HG03565 (cell line): Measurements from ENCODE around the gene UBE2F.

ENCODE experiments used
- ATAC-seq: cut with Tn5 transposase; IDR thresholded peaks from one replicate; pipeline ENCODE4 v1.9.1; 2021; ENCODE audit warnings: mild to moderate bottlenecking, moderate library complexity; ENCODE audit not compliant: unreplicated experiment

UBE2F gene, protein sequence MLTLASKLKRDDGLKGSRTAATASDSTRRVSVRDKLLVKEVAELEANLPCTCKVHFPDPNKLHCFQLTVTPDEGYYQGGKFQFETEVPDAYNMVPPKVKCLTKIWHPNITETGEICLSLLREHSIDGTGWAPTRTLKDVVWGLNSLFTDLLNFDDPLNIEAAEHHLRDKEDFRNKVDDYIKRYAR

DNA sequence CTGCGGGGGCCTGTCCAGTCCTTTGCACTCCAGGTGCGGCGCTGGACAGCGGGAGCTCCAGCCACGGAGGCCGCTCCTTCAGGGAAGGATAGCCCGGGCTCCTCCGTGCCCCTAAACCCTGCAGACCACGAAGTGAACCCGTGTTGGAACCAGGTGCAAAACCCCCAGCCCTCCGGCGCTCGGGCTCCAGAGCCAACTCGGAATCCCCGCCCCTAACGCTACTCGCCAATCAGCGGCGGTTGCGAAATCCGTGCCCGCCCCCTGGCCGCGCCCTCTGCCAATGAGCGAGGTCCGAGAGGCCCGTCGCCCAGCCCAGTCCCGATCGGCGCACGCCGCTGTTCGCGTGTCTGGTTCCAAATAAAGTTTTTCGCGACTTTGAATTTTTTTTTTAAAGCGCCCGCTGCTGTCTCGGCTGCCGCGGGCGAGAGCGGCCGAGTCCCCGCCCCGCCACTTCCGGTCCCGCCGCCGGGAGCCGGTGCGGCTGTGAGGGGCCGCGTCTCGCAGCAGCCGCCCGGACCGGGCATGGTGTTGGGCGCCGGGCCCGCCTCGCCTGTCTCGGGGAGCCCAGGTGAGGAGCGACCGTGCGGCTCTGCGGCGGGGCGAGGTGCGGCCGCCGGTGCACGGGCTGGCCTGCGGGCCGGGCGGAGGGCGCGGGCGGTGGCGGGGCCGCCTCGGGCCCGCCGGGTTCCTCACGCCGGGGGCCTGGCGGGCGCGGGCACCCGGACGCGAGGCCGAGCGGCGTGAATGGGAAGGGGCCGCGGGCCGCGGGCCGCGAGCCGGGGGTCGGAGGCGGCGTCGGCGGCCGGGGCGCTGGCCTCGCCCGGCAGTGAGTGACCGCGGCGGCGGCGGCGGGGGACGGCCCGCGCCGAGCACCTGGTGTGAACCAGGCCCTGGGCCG is at the start of gene UBE2F:
Gene UBE2F, plus strand, starts transcription at position 450 of the 898 bp plus-strand sequence. CDS start 6,094 bp downstream, outside the sequence.
- ATAC-seq, result peak; percentile 92

DNA sequence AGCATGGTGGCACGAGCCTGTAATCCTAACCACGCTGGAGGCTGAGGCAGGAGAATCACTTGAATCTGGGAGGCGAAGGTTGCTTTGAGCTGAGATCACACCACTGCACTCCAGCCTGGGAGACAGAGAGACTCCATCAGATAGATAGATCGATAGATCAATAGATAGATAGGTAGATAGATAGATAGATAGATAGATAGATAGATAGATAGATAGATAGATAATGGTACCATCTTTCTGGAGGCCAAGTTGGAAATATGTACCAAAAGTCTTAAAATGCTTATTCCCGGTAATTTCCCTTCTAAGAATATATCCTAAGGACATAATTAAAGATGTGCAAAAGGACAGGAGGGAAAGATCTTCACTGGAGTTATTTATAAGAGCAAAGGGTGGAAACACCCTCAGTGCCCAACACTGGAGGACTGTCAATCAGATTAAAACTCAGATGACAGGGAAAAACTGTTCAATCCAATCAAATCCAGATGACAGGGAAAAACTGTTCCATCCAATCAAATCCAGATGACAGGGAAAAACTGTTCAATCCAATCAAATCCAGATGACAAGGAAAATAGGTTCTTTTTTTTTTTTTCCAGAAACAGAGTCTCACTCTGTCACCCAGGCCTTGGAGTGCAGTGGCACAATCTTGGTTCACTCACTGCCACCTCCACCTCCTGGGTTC is 49.0 kb upstream of the UBE2F start:
- no peak for ATAC-seq

DNA sequence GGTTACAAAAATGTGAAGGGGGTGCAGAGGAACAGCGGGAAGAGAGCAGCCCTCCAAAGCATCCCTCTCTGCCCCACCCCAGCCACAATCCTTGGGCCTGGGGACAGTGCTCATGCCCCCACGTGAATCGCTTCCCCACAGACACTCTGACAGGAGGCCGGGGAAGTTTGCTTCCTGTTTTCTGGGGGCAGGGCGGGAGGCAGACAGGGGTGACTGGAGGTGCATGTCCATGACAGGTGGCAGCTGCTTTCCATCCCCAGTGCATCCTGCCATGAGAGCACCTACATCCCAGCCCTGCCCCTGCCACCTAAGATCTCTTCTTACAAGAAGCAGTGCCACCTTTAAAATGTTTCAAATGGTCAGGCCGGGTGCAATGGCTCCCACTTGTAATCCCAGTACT is 47.2 kb upstream of the UBE2F start:
- no peak for ATAC-seq

DNA sequence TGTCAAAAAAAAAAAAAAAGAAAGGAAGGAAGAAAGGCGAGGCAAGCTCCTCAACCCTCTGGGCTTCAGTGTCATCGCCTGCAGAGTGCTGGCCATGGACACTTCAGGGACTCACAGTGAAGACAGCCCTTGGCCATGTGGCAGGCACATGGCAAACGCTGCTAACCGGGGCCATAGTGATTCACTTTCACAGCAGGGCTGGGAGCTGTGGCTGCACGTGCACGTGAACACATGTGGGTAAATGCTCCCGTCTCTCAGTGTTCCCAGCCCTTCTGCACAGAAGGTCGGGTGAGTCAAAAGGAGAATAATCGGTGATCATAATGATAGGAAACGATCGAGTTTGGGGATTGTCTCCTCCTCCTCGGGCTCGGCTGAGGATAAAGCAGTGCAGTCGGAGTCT is 46.1 kb upstream of the UBE2F start:
- ATAC-seq, result no peak

DNA sequence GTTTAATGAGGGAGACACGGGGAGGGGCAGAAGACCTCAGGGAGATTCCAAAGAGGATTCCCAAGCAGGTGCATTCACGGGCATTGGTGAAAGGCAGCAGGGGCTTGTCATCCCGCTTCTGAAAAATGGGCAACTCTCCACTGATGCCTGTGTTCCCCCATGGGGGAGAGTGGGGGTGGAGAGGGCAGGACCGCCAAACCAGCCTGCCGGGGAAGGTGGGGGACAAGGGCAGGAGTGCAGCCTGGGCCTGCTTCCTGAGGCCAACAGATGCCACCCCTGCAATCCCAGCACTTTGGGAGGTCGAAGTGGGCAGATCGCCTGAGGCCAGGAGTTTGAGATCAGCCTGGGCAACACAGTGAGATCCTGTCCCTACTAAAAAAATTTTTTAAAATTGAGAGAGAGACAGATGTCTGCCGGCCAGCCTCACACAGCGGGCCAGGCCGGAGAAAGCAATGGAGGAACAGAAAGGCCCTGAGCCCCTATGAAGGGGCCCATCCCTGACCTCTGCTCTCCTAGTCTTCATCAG is 44.8 kb upstream of the UBE2F start:
- ATAC-seq, result no peak

DNA sequence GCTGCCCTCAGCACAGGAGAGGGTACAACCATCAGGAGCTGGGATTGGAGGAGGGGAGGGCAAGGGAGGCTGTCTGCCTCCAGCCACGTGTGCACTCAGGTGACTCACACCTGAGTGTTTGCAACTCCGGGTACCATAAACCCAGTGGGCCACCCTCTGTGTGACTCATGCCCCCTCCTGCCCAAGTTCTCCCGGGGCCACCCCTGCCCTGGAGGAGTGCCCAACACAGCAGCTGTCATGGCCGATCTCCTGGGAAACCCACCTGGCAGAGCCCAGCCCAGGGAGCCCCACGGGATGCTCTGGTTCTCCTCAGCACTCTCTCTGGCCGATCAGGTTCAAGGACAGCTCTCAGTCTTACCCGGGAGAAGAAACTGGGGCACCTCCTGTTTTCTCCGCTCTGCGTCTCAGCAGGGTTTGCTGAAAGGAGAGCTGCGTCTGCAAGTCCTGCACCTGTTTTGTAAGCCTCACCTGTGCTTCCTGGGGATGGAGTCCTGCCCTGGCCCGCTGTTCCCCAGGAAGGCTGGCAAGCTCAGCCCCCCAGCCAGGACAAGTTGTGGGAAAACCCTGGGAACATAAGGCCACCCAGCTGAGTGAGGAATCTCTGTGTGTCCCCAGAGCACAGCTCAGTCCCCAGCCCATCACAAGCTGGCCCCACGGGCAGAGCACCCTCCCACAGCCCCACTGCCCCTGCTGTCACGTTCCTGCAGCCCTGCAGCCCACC is 44.0 kb upstream of the UBE2F start:
- ATAC-seq, result no peak

DNA sequence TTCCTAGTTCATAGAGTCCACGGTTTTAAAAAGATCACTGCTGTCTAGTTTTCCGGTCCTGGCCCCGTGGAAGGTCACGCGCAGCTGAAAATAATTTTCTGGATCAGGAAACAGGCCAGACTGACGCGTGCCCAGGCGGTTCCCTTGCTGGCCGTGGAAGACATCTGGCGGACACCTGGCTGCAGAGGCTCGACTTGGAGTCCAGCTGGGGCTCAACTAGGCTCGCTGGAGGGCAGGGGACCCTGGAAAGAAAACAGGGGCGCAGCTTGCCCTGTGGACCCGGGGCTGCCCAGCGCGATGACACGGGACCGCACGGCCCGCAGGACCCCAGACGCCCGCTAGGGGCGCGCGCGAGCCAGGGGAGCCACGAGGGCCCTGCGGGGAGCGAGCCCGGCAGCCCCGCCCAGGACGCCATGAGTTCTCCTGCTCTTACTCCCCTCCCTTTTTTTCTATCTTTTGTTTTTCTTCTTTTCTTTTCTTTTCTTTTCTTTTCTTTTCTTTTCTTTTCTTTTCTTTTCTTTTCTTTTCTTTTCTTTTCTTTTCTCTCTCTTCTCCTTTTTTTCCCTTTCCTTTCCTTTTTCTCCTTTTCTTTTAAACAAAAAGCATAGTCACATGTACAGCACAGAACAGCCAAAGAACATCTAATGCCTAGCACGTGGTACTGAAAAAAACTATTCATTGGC is 43.2 kb upstream of the UBE2F start:
- ATAC-seq, result no peak

DNA sequence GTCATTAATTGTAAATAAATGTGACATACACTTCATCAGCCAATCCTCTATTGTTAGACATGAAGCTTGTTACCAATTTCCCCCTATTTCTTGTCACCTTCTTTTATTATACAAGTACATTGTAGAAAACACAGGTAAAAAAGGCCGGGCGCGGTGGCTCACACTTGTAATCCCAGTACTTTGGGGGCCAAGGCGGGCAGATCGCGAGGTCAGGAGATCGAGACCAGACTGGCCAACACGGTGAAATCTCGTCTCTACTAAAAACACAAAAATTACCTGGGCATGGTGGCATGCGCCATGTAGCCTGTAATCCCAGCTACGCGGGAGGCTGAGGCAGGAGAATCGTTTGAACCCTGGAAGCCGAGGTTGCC is 42.7 kb upstream of the UBE2F start:
- no peak for ATAC-seq

DNA sequence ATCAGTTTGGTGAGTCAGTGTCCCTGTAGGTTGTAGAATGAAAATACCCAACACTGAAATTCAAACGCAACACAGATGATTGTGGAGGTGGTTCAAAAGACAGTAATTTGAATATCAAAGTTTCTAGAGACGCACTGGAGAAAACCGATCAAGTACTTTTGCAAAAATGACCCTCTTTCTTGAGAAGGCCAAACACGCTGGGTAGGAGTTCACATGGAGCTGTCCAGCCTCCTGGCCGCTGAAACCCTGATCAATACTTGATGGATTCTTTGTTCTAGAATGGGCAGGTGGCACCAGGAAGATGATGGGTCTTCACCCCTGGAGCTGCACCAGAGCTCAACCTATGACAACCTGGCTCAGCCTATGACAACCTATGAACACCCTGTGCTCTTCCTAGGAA is 39.7 kb upstream of the UBE2F start:
- ATAC-seq, result no peak

DNA sequence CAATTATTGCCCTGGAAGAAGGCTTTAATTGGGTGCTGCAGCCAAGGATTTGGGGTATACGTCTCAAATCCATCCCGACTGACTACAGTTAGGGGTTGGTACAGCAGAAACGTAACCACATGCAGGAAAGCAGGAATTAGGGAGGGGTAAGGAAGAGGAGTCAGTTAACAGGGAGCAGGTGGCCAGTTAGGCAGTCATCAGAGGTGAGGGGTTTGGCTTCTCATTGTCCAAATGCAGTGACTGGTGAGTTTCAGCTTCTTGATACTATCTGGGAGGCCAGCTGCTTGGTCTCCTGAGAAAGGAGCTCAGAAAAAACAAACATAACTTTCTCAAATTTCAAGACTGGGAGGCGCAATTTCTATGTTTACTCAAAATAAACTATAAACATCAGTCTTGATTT is 38.8 kb upstream of the UBE2F start:
- ATAC-seq, result no peak

DNA sequence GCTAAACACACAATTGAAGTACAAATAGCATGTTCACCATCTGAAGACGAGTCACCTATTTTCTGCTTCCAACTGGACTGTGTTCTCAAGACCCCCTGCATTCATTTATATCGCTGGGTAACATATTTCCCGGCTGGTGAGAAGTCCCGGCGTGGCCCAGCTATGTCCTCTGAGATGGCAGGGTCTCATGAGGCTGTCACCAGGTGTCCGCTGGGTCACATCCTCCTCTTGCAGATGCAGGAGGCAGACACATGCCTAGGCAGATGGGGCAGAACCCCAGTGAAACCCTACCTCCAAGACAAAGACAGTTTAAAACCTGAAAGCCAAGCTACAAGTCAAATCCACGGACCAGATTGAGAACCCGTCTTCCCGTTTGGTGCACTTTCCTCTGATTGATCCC is 36.8 kb upstream of the UBE2F start:
- ATAC-seq, result no peak

DNA sequence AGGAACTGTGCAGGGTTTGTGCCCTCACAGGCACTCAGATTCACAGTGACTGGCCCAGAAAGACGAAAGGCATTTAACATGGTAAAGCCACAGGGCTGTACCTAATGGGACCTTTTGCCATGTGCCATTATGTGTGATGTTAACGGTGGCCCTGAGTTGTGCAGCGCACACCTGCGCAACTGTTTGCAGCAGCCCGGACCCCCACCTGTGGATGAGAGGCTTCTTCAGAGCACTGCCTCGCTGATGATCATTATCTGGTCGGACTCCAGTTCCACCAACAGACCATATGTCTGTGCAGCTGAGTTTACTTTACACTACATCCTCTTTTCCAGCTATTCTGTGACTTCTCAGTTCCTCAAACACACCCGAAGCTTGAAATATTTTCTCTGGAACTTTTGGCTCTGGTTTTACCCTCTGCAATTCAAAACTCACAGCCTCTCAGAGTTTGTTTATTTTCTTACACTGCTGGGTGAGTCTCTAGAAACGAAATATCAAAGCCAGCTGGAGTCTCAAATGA is 35.6 kb upstream of the UBE2F start:
- ATAC-seq, result no peak

DNA sequence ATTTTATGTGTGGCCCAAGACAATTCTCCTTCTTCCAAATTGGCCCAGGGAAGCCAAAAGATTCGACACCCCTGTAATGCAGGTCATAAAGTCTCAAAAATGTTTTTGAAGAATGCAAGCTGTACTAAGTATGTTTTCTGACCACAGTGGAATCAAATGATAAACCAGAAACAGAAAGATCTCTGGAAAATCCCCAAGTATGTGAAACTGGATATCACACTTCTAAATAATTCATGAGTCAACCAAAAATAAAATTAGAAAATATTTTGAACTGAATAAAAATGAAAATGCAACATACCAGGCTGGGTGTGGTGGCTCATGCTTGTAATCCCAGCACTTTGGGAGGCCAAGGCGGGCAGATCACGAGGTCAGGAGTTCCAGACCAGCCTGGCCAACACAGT is 34.1 kb upstream of the UBE2F start:
- no peak for ATAC-seq

DNA sequence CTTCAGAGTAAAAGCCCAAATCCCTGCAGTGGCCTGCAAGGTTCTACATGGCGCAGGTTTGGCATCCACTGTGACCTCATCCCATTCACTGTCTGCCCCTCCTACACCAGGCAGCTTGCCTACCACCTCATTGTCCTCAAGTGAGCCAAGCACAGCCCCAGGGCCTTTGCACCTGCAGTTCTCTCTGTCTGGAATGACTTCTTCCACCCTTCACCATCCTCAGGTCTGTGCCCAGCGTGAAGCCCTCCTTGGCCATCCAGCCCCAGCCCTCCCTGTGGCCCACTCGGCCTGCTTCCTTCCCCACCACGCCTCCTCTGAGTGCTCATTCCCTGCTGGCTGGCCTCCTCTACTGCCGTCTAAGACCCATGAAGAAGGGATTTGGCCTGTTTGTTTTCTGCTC is 32.6 kb upstream of the UBE2F start:
- no peak for ATAC-seq

DNA sequence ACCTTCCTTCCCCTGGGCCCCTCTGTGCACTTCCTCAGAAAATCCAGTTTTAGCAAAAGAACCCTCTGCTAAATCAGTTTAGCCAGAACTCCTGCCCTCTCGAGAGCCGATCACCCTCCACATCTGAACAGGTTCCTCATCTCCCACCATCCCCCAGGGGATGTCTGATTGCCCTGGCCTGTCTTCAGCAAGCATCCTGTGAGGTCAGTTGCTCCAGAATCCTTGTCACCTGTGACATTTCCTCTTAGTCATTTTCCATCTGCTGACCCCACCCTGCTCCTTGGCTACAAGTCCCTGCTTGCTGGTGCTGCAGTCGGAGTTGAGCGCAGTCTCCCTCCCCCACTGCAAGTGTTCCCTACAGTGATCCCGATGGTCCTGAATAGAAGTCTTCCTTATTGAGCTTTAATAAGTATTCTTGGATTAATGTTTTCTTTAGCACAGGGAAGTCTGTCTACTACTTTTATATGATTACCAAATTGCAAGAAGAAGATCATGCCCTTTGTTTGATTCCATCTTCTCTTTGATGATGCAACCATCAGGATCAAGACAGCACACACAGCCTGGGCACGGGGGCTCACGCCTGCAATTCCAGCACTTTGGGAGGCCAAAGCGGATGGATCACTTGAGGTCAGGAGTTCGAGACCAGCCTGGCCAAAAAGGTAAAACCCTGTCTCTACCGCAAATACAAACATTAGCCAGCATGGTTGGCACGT is 30.9 kb upstream of the UBE2F start:
- ATAC-seq, result no peak

DNA sequence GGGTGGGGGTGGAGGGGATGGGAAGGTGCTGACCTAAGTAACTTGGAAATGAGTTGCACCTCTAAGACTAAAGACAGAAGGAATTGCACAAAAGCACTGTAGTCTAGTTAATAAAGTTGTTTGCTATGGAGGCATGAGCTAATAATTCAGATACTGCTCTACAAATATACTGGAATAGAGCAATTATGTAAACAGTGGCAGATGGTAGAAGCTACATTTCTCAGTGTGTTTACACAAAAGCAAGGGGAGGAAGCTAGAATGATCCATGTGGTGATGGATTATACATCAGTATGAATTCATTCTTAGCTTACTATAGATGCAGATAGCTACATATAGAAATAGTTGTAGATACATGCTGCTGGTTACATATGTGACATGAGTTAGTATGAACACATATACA is 27.6 kb upstream of the UBE2F start:
- ATAC-seq, result no peak

DNA sequence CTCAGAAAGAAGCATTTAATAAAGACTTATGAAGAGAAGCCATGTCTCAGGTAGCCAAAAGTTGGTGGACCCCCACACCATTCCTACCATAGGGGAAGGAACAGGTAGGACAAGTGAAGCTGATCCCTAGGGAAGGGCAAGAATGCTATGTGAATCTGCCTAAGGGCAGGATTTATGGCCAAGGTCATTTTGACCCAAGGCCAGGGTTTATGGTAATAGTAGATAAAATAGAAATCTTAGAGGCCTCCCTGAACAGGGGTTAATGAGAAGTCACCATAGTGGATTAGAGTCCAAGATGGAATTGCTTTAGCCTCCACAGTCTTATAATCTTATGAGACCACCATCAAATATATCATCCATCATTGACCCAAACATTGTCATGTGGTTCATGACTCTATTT is 26.0 kb upstream of the UBE2F start:
- no peak for ATAC-seq

DNA sequence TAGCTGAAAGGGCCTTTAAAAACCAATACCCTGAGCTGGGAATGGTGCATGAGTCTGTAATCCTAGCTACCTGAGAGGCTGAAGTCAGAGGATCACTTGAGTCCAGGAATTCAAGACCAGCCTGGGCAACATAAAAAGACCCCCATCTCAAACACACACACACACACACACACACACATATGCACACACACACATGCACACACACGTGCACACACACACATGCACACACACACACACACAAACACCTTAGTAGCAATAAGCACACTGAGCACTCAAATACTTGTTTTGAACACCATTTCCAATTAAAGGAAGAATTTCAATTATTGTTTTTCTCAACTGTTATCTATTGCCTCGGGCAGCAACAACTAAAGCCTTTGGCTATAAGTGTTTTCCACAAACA is 25.6 kb upstream of the UBE2F start:
- no peak for ATAC-seq

DNA sequence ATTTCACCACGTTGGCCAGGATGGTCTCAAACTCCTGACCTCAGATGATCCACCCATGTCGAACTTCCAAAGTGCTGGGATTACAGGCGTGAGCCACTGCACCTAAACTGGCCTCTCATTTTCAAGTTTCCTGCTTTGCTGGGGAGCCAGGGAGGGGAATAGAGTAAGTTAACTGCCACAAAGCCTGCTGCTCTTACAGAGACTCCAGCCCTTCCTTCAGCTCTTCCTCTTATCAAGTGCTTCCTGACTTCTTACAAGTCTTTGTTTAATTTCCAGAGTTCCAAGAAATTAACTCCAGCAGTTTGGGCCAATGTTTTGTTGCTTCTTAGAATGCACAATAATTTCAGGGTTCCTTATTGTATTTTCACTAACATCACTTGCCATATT is 24.3 kb upstream of the UBE2F start:
- no peak for ATAC-seq
